ENCODE results near the gene ZNF783.
A peak's percentile ranks its signal among the peaks of the same experiment; 100 is the strongest.

ZNF783 gene

DNA sequence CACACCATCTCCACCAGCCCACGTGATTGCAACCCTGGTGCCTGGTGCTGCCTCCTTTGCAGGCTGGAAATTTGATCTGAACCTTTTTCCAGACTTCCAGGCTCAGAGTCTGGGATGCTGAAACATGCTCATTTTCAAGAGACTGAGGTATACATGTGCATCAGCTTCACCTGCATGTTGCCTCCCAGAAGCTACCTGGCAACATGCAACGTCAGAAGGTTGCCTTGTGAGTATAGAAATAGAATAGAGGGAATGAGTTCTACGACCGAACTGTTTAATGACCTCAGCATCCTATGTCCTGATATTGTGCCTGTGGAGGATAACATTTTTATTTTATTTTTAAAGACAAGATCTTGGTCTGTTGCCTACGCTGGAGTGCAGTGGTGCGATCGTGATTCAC is 24.5 kb upstream of the ZNF783 start:
- Histone ChIP-seq H3K9me3 (ENCODE audit: insufficient read depth, low read length) (peaks cover 9% of the 10 kb centered on the region; the same call in 1 of the 2 replicates), H3K4me2 (ENCODE audit: low read length) (no peak overlapping the region), H3K9ac (ENCODE audit: low read length) (no peak overlapping the region), H3K27ac (ENCODE audit: low read length) (no peak overlapping the region), H2AFZ (ENCODE audit: low read depth, low read length) (no peak overlapping the region), H3K36me3 (replicated peaks; ENCODE audit: low read depth, low read length) (peaks cover 9% of the 10 kb centered on the region), H3K4me1 (ENCODE audit: low read length) (peaks cover 16% of the 10 kb centered on the region), H3K27me3 (ENCODE audit: low read depth, low read length) (peaks cover 10% of the 10 kb centered on the region; the same call in 1 of the 2 replicates), H3K79me2 (ENCODE audit: low read length) (peaks cover 25% of the 10 kb centered on the region), H4K20me1 (ENCODE audit: insufficient read depth, low read length) (no peaks in the 10 kb centered on the region; the same call in 1 of the 2 replicates), H3K4me3 (ENCODE audit: low read length) (no peak overlapping the region)
- TF ChIP-seq CTCF (IDR thresholded peaks at IDR 0.05; ENCODE audit: low read depth, low read length) (no peak), EZH2phosphoT487 (IDR thresholded peaks at IDR 0.05; ENCODE audit: low read depth) (no peak)

DNA sequence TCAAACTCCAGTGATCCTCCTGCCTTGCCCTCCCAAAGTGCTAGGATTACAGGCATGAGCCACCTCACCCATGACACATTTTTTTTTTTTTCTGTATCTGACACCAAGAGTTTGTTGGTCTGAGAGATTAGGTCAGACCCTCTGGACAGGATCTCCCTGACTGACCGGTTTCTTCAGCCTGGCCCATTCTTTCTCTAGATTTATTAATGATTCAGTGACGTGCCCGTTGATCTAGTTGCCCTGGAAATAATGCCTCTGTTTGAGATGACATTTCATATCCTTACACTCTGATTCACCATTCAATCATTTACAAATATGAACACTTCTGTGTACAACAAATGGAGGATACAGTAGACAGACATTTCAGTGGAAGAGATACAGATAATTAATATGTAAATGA is 23.9 kb upstream of the ZNF783 start:
- peak overlapping the region; percentile 97 for H3K4me2 ChIP-seq (ENCODE audit: low read length)
- peaks cover 29% of the 10 kb centered on the region for H3K79me2 ChIP-seq (ENCODE audit: low read length)
- H2AFZ ChIP-seq (ENCODE audit: low read depth, low read length): no peak overlapping the region

DNA sequence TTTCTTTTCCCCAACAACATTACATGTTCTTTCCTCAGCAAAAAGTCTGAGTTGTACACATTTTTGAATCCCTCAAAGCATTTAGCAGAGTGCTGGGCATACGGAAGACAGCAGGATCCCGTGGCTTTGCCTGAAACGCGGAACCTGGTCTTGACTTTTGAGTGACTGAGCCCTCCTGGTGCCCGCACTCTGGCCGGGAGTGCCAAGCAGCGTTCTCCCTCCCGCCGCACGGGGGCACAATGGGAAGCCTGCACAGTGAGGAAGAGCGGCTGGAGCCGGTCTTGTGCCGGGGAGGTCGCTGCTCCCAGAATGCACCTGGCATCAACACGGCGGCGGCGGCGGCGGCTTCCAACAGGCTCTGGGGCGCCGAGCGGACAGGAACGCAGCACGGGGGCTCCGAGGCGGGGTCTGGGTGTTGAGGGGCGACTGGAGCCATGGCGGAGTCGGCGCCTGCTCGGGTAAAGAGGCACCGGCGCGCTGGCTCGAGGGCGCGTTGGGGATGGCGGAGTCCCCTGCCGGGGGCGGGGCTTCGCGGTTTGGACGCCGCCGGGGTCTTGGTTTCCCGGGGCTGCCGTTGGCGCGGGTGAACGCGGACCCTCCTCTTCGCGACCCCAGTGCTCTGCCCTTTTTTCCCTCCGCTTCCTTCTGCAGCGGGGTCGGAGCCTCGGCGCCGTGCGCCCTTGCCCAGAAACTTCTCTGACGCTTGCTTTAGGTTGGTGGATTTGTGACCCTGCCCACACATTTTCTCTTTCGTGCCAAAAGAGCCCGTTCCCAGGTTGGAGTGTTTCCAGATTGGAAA is 22.5 kb upstream of the ZNF783 start, which contains the start of gene ZNF212:
TSS of gene ZNF212 (plus strand) at position 307 of the 799 bp plus-strand sequence. CDS start at position 435, 128 bp downstream.
- Histone ChIP-seq H3K4me1 (ENCODE audit: low read length) (peaks cover 16% of the 10 kb centered on the region), H3K4me2 (ENCODE audit: low read length) (peak within 1 kb of the TSS; percentile 98), H3K9me3 (ENCODE audit: insufficient read depth, low read length) (peaks cover 14% of the 10 kb centered on the region; the same call in 1 of the 2 replicates), H2AFZ (ENCODE audit: low read depth, low read length) (peak within 1 kb of the TSS; percentile 96), H3K27me3 (ENCODE audit: low read depth, low read length) (peaks cover 10% of the 10 kb centered on the region; the same call in 1 of the 2 replicates), H3K27ac (ENCODE audit: low read length) (peak within 1 kb of the TSS; percentile 29; the same call in 1 of the 2 replicates), H3K9ac (ENCODE audit: low read length) (peak within 1 kb of the TSS; percentile 78), H3K4me3 (ENCODE audit: low read length) (peak within 1 kb of the TSS; percentile 94), H4K20me1 (ENCODE audit: insufficient read depth, low read length) (no peaks in the 10 kb centered on the region; the same call in 1 of the 2 replicates), H3K36me3 (replicated peaks; ENCODE audit: low read depth, low read length) (peaks cover 18% of the 10 kb centered on the region), H3K79me2 (ENCODE audit: low read length) (peaks cover 29% of the 10 kb centered on the region)
- TF ChIP-seq CTCF (IDR thresholded peaks at IDR 0.05; ENCODE audit: low read depth, low read length) (peak; percentile 77), EZH2phosphoT487 (IDR thresholded peaks at IDR 0.05; ENCODE audit: low read depth) (no peak)

More for the DNA sequence above, 23.9 kb upstream of the ZNF783 start:
- H3K36me3 ChIP-seq (replicated peaks; ENCODE audit: low read depth, low read length): peaks cover 14% of the 10 kb centered on the region
- H3K27ac ChIP-seq (ENCODE audit: low read length): no peak overlapping the region
- H3K4me3 ChIP-seq (ENCODE audit: low read length): peak overlapping the region; percentile 94
- H3K27me3 ChIP-seq (ENCODE audit: low read depth, low read length): peaks cover 10% of the 10 kb centered on the region; the same call in 1 of the 2 replicates
- H3K9ac ChIP-seq (ENCODE audit: low read length): no peak overlapping the region
- no peaks in the 10 kb centered on the region; the same call in 1 of the 2 replicates for H4K20me1 ChIP-seq (ENCODE audit: insufficient read depth, low read length)
- H3K4me1 ChIP-seq (ENCODE audit: low read length): peaks cover 16% of the 10 kb centered on the region
- H3K9me3 ChIP-seq (ENCODE audit: insufficient read depth, low read length): peaks cover 14% of the 10 kb centered on the region; the same call in 1 of the 2 replicates
- TF ChIP-seq EZH2phosphoT487 (IDR thresholded peaks at IDR 0.05; ENCODE audit: low read depth): no peak
- TF ChIP-seq CTCF (IDR thresholded peaks at IDR 0.05; ENCODE audit: low read depth, low read length): no peak

- no peak overlapping the region for H2AFZ ChIP-seq (ENCODE audit: low read depth, low read length)
- peak overlapping the region; percentile 94 for H3K4me3 ChIP-seq (ENCODE audit: low read length)
- no peaks in the 10 kb centered on the region; the same call in 1 of the 2 replicates for H4K20me1 ChIP-seq (ENCODE audit: insufficient read depth, low read length)
- peaks cover 18% of the 10 kb centered on the region for H3K36me3 ChIP-seq (replicated peaks; ENCODE audit: low read depth, low read length)
- TF ChIP-seq CTCF (IDR thresholded peaks at IDR 0.05; ENCODE audit: low read depth, low read length) (no peak), EZH2phosphoT487 (IDR thresholded peaks at IDR 0.05; ENCODE audit: low read depth) (no peak)
- H3K4me1 ChIP-seq (ENCODE audit: low read length): peaks cover 16% of the 10 kb centered on the region
- H3K27me3 ChIP-seq (ENCODE audit: low read depth, low read length): peaks cover 10% of the 10 kb centered on the region; the same call in 1 of the 2 replicates
- H3K4me2 ChIP-seq (ENCODE audit: low read length): peak overlapping the region; percentile 98
- 0 out of 2 replicates have a peak overlapping the region, but pooled peaks have one; percentile 78 for H3K9ac ChIP-seq (ENCODE audit: low read length)
- H3K79me2 ChIP-seq (ENCODE audit: low read length): peaks cover 32% of the 10 kb centered on the region
- H3K9me3 ChIP-seq (ENCODE audit: insufficient read depth, low read length): peaks cover 14% of the 10 kb centered on the region; the same call in 1 of the 2 replicates
- no peak overlapping the region for H3K27ac ChIP-seq (ENCODE audit: low read length)
Measured at GRCh38 chr7:149240637-149241036, 21.4 kb upstream of the ZNF783 start.

Measured in OCI-LY3 (cell line).